H1 (cell line): ENCODE data around the gene TOP2A. TPM values are rescaled to one million over a fixed set of nuclear protein-coding genes. Genes with fewer than 3 reads are reported as not detected.

Experiments
- BCL11A ChIP-seq, 2 experiments: IDR thresholded peaks; one replicate each; pipeline ENCODE4 v1.6.1; 2011; ENCODE audit warnings: low read depth in 2 of 2, low read length in 2 of 2, mild to moderate bottlenecking in 2 of 2
- JUN ChIP-seq: IDR thresholded peaks from 2 replicates; pipeline ENCODE4 v1.6.1; 2011; ENCODE audit warnings: low read depth, mild to moderate bottlenecking, improper control_type of control experiment, low read length
- JUND ChIP-seq: IDR thresholded peaks from 2 replicates; pipeline ENCODE4 v1.6.1; 2011; ENCODE audit warnings: mild to moderate bottlenecking, improper control_type of control experiment, low read length
- RXRA ChIP-seq: IDR thresholded peaks from 2 replicates; pipeline ENCODE4 v1.6.1; 2011; ENCODE audit warnings: low read depth, mild to moderate bottlenecking, low read length, moderate library complexity; ENCODE audit not compliant: insufficient read depth
- SIX5 ChIP-seq: IDR thresholded peaks from 2 replicates; pipeline ENCODE4 v1.6.1; 2011; ENCODE audit warnings: mild to moderate bottlenecking, low read depth, low read length
- ZNF274 ChIP-seq: IDR thresholded peaks from 2 replicates; pipeline ENCODE4 v1.7.0; 2012; ENCODE audit warnings: low read length, borderline replicate concordance; ENCODE audit errors: extremely low read depth
- polyA plus RNA-seq, 7 experiments: library from polyadenylated mRNA; depleted of rRNA in 3 of 7; stranded (reverse) in 5 of 7; unstranded in 2 of 7; fragments of >200 nt in 5 of 7; fragments of 200-250 nt in 2 of 7; gene quantifications; 1 replicate in 5 of 7; 2 replicates in 1 of 7; 4 replicates in 1 of 7; pipeline versions ENCODE4 v1.2.1 to v1.2.3, GENCODE V29; 2011 to 2013; ENCODE audit warnings: missing spikeins in 2 of 7, mixed read lengths in 2 of 7
- total RNA-seq: library from RNA; stranded (reverse); fragmentation: NEBNext Ultra II Directional; extraction: Animal tissue kit (Norgen Biotek cat#: 25700); gene quantifications from 2 replicates; pipeline ENCODE4 v1.2.1, GENCODE V29; 2021

The TOP2A gene
- total and polyA plus RNA-seq, 2 of the 8 experiments (the other 6 are each of a cell fraction or from before 2014, with no cell fraction given) = 83.1 to 291 TPM

DNA sequence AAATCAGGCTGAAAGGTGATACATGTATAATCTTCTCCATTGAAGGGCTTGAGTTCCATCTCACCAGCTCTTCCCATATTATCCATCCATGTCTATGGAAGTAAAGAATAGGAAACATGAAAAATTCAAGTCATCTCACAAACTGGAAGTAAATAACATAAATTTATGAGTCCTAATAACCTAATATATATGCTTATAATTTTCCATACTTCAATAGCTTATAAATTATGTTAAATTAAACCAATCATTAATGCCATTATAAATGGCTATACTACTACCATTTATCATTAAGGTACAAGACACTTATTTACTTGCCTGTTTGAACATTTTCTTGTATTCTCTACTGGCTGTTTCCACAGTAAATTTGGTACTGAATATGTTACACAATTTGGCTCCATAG is 4.8 kb downstream of the TOP2A start (continued):
- no peak for TF ChIP-seq SIX5
- TF ChIP-seq JUN = no peak
- TF ChIP-seq ZNF274 = no peak
- no peak for TF ChIP-seq BCL11A (IDR thresholded peaks at IDR 0.05; ENCODE audit: low read depth in 2 of 2, low read length in 2 of 2)
- no peak for TF ChIP-seq RXRA
- no peak for TF ChIP-seq JUND
